ENCODE measurements around the gene C1QB. TPM values are rescaled to one million over a fixed set of nuclear protein-coding genes. Genes with fewer than 3 reads are reported as not detected.
"Not testable (repeated sequence)": the region's sequence is repeated elsewhere in the genome, so short reads cannot be mapped to it uniquely, and the experiment has no call there.

The C1QB gene
- total RNA-seq, 1 experiment from 2014 or later: not detected

- no peaks in the 10 kb centered on the region for H3K36me3 ChIP-seq (replicated peaks; ENCODE audit: control insufficient read depth, insufficient read depth, low read length)
- DNase-seq: no peak
- no peaks in the 10 kb centered on the region for H3K27me3 ChIP-seq (ENCODE audit: control insufficient read depth, insufficient read depth, low read length)
- no peak overlapping the region for H3K4me3 ChIP-seq (ENCODE audit: insufficient read depth, low read depth, low read length)
These were observed 34.2 kb downstream of the C1QB start for GRCh38 chr1:22687191-22687590.

- no peak overlapping the region for H3K4me3 ChIP-seq (ENCODE audit: insufficient read depth, low read depth, low read length)
- no peaks in the 10 kb centered on the region for H3K36me3 ChIP-seq (replicated peaks; ENCODE audit: control insufficient read depth, insufficient read depth, low read length)
- DNase-seq: no peak
- no peaks in the 10 kb centered on the region for H3K27me3 ChIP-seq (ENCODE audit: control insufficient read depth, insufficient read depth, low read length)
These were observed 35.4 kb downstream of the C1QB start for GRCh38 chr1:22688466-22688865.

GRCh38 chr1:22689505-22689904, 36.5 kb downstream of the C1QB start:
- H3K36me3 ChIP-seq (replicated peaks; ENCODE audit: control insufficient read depth, insufficient read depth, low read length): no peaks in the 10 kb centered on the region
- DNase-seq: no peak
- H3K4me3 ChIP-seq (ENCODE audit: insufficient read depth, low read depth, low read length): no peak overlapping the region
- H3K27me3 ChIP-seq (ENCODE audit: control insufficient read depth, insufficient read depth, low read length): no peaks in the 10 kb centered on the region

GRCh38 chr1:22691031-22691753, 38.2 kb downstream of the C1QB start:
- no peak overlapping the region for H3K4me3 ChIP-seq (ENCODE audit: insufficient read depth, low read depth, low read length)
- DNase-seq: no peak
- H3K36me3 ChIP-seq (replicated peaks; ENCODE audit: control insufficient read depth, insufficient read depth, low read length): no peaks in the 10 kb centered on the region
- no peaks in the 10 kb centered on the region for H3K27me3 ChIP-seq (ENCODE audit: control insufficient read depth, insufficient read depth, low read length)

GRCh38 chr1:22694172-22694571, 41.1 kb downstream of the C1QB start:
- Histone ChIP-seq H3K36me3 (replicated peaks; ENCODE audit: control insufficient read depth, insufficient read depth, low read length) (no peaks in the 10 kb centered on the region), H3K4me3 (ENCODE audit: insufficient read depth, low read depth, low read length) (no peak overlapping the region), H3K27me3 (ENCODE audit: control insufficient read depth, insufficient read depth, low read length) (no peaks in the 10 kb centered on the region)
- no peak for DNase-seq

GRCh38 chr1:22696610-22697009, 43.6 kb downstream of the C1QB start:
- Histone ChIP-seq H3K36me3 (replicated peaks; ENCODE audit: control insufficient read depth, insufficient read depth, low read length) (no peaks in the 10 kb centered on the region), H3K4me3 (ENCODE audit: insufficient read depth, low read depth, low read length) (no peak overlapping the region), H3K27me3 (ENCODE audit: control insufficient read depth, insufficient read depth, low read length) (no peaks in the 10 kb centered on the region)
- no peak for DNase-seq

GRCh38 chr1:22697980-22698379, 44.9 kb downstream of the C1QB start:
- no peaks in the 10 kb centered on the region for H3K36me3 ChIP-seq (replicated peaks; ENCODE audit: control insufficient read depth, insufficient read depth, low read length)
- no peaks in the 10 kb centered on the region for H3K27me3 ChIP-seq (ENCODE audit: control insufficient read depth, insufficient read depth, low read length)
- no peak overlapping the region for H3K4me3 ChIP-seq (ENCODE audit: insufficient read depth, low read depth, low read length)
- no peak for DNase-seq

- DNase-seq: no peak
- Histone ChIP-seq H3K27me3 (ENCODE audit: control insufficient read depth, insufficient read depth, low read length) (no peaks in the 10 kb centered on the region), H3K4me3 (ENCODE audit: insufficient read depth, low read depth, low read length) (no peak overlapping the region), H3K36me3 (replicated peaks; ENCODE audit: control insufficient read depth, insufficient read depth, low read length) (no peaks in the 10 kb centered on the region)
These were observed 46.9 kb downstream of the C1QB start for GRCh38 chr1:22699681-22700520.

- DNase-seq: no peak
- H3K36me3 ChIP-seq (replicated peaks; ENCODE audit: control insufficient read depth, insufficient read depth, low read length): no peaks in the 10 kb centered on the region
- H3K4me3 ChIP-seq (ENCODE audit: insufficient read depth, low read depth, low read length): no peak overlapping the region
- no peaks in the 10 kb centered on the region for H3K27me3 ChIP-seq (ENCODE audit: control insufficient read depth, insufficient read depth, low read length)
These were observed 49.5 kb downstream of the C1QB start for GRCh38 chr1:22702296-22703085.

GRCh38 chr1:22704440-22705067, 51.5 kb downstream of the C1QB start:
- Histone ChIP-seq H3K27me3 (ENCODE audit: control insufficient read depth, insufficient read depth, low read length) (peaks cover 2% of the 10 kb centered on the region), H3K36me3 (replicated peaks; ENCODE audit: control insufficient read depth, insufficient read depth, low read length) (no peaks in the 10 kb centered on the region), H3K4me3 (ENCODE audit: insufficient read depth, low read depth, low read length) (no peak overlapping the region)
- peak; percentile 85 for DNase-seq

GRCh38 chr1:22705586-22705985, 52.5 kb downstream of the C1QB start:
- Histone ChIP-seq H3K36me3 (replicated peaks; ENCODE audit: control insufficient read depth, insufficient read depth, low read length) (no peaks in the 10 kb centered on the region), H3K27me3 (ENCODE audit: control insufficient read depth, insufficient read depth, low read length) (peaks cover 9% of the 10 kb centered on the region), H3K4me3 (ENCODE audit: insufficient read depth, low read depth, low read length) (no peak overlapping the region)
- DNase-seq: no peak

- not testable (repeated sequence) for H3K4me3 ChIP-seq (ENCODE audit: insufficient read depth, low read depth, low read length); DNase-seq; H3K36me3 ChIP-seq (replicated peaks; ENCODE audit: control insufficient read depth, insufficient read depth, low read length)
- peaks cover 10% of the 10 kb centered on the region for H3K27me3 ChIP-seq (ENCODE audit: control insufficient read depth, insufficient read depth, low read length)
These were observed 53.1 kb downstream of the C1QB start for GRCh38 chr1:22706100-22706499.

- Histone ChIP-seq H3K4me3 (ENCODE audit: insufficient read depth, low read depth, low read length) (no peak overlapping the region), H3K36me3 (replicated peaks; ENCODE audit: control insufficient read depth, insufficient read depth, low read length) (no peaks in the 10 kb centered on the region), H3K27me3 (ENCODE audit: control insufficient read depth, insufficient read depth, low read length) (peaks cover 27% of the 10 kb centered on the region)
- DNase-seq: no peak
These were observed 55.7 kb downstream of the C1QB start for GRCh38 chr1:22708777-22709176.

- Histone ChIP-seq H3K36me3 (replicated peaks; ENCODE audit: control insufficient read depth, insufficient read depth, low read length) (no peaks in the 10 kb centered on the region), H3K27me3 (ENCODE audit: control insufficient read depth, insufficient read depth, low read length) (peaks cover 27% of the 10 kb centered on the region), H3K4me3 (ENCODE audit: insufficient read depth, low read depth, low read length) (no peak overlapping the region)
- DNase-seq: peak; percentile 76
These were observed 56.2 kb downstream of the C1QB start for GRCh38 chr1:22709227-22709626.

Data from H7 (cell line).